Measurements from ENCODE around the gene PIAS4. TPM values are rescaled to one million over a fixed set of nuclear protein-coding genes. Genes with fewer than 3 reads are reported as not detected.

The PIAS4 gene
- total and polyA plus RNA-seq, 2 donors (not counting 3 experiments of a cell fraction or from before 2014, with no cell fraction given): 26.2 to 46.2 TPM

- Histone ChIP-seq H3K9ac (replicated peaks; ENCODE audit: extremely low read depth, insufficient read depth, low read length) (peak overlapping the region; percentile 81), H3K79me2 (ENCODE audit: control insufficient read depth, insufficient read depth, low read length) (peaks cover 68% of the 10 kb centered on the region), H3K4me1 (ENCODE audit: control insufficient read depth, extremely low read depth, insufficient read depth, low read length) (peaks cover 18% of the 10 kb centered on the region), H3K9me1 (replicated peaks; ENCODE audit: control insufficient read depth, extremely low read depth, insufficient read depth, low read length) (no peaks in the 10 kb centered on the region), H4K20me1 (replicated peaks; ENCODE audit: control insufficient read depth, extremely low read depth, insufficient read depth, low read length) (no peaks in the 10 kb centered on the region), H3K27ac (ENCODE audit: insufficient read depth, low read depth, low read length) (no peak overlapping the region), H3K27me3 (ENCODE audit: control insufficient read depth in 2 of 2, insufficient read depth in 2 of 2, low read length in 2 of 2) (no peaks in the 10 kb centered on the region), H2AFZ (ENCODE audit: low read depth, low read length) (no peak overlapping the region), H3K4me3 (replicated peaks in 1 of 3; ENCODE audit: insufficient read depth in 1 of 3, low read depth in 1 of 3, low read length in 3 of 3) (peak overlapping the region; percentile 66 to 81 (median 77)), H3K9me3 (replicated peaks; ENCODE audit: control insufficient read depth, insufficient read depth, low read length) (no peaks in the 10 kb centered on the region), H3K4me2 (ENCODE audit: insufficient read depth, low read length) (peak overlapping the region; percentile 82), H3K36me3 (ENCODE audit: control insufficient read depth in 2 of 2, extremely low read depth in 1 of 2, insufficient read depth in 2 of 2, low read length in 2 of 2) (peaks cover 0 to 5% of the 10 kb centered on the region in 2 experiments)
- peak; percentile 22 for DNase-seq (ENCODE audit: low read depth, low spot score)
- no peak for TF ChIP-seq GATA2 (IDR thresholded peaks at IDR 0.05; ENCODE audit: insufficient read depth, insufficient read length, low read depth, low read length)
- no peak for TF ChIP-seq POLR2A (IDR thresholded peaks at IDR 0.05; ENCODE audit: low read depth, low read length)
- TF ChIP-seq CTCF (IDR thresholded peaks at IDR 0.05; ENCODE audit: extremely low read depth in 1 of 2, insufficient read depth in 1 of 2, low read depth in 1 of 2, low read length in 2 of 2): no peak
- TSS peak; percentile 14 for BruUV-seq (replicated peaks)
- POLR2A ChIA-PET: no interaction called here
- CTCF ChIA-PET: interaction anchor here (1.7 kb wide), 1 partner anchor 77 kb away, joined by 8 read pairs; no protein-coding TSS in a partner anchor
- no peak for FAIRE-seq
- intact Hi-C loops (cut with micrococcal nuclease): loop anchor here (5.0 kb wide), 1 partner anchor 56 kb away; the partner anchor contains the start of gene PIAS4
- dilution Hi-C loops (cut with MboI; ENCODE audit: extremely low pct_ligation_motif_present, low sequenced_read_pairs): no loop called here
Observed at GRCh38 chr19:4063369-4064148, 56.0 kb downstream of the PIAS4 start.

DNA sequence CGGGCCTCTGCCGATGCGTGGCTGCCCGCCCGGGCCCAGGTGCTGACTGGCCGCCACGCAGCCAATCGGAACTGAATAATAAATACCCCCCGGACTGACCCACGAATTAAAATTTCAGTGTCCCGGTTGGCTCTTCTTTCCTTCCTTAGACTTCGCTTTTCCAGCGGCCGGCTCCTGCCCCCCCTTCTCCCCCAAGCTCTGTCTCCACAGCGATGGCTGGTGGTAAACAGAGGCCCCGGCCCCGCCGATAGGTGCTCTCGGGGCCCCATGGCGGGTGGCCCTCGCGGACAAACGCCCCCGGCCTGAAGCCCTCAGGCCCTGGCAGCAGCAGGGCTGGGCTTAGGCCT is 56.6 kb downstream of the PIAS4 start:
- POLR2A ChIA-PET: no interaction called here
- no peaks in the 10 kb centered on the region for H3K9me1 ChIP-seq (replicated peaks; ENCODE audit: control insufficient read depth, extremely low read depth, insufficient read depth, low read length)
- H3K27me3 ChIP-seq (ENCODE audit: control insufficient read depth in 2 of 2, insufficient read depth in 2 of 2, low read length in 2 of 2): no peaks in the 10 kb centered on the region
- dilution Hi-C loops (cut with MboI; ENCODE audit: extremely low pct_ligation_motif_present, low sequenced_read_pairs) (no loop called here), intact Hi-C loops (cut with micrococcal nuclease) (loop anchor here (5.0 kb wide), 1 partner anchor 57 kb away; the partner anchor contains the start of gene PIAS4)
- H4K20me1 ChIP-seq (replicated peaks; ENCODE audit: control insufficient read depth, extremely low read depth, insufficient read depth, low read length): no peaks in the 10 kb centered on the region
- no peak for DNase-seq (ENCODE audit: low read depth, low spot score)
- BruUV-seq (replicated peaks): no TSS peak
- CTCF ChIA-PET: interaction anchor here (1.7 kb wide), 1 partner anchor 76 kb away, joined by 8 read pairs; no protein-coding TSS in a partner anchor
- no peaks in the 10 kb centered on the region for H3K9me3 ChIP-seq (replicated peaks; ENCODE audit: control insufficient read depth, insufficient read depth, low read length)
- H3K79me2 ChIP-seq (ENCODE audit: control insufficient read depth, insufficient read depth, low read length): peaks cover 63% of the 10 kb centered on the region
- H3K27ac ChIP-seq (ENCODE audit: insufficient read depth, low read depth, low read length): peak overlapping the region; percentile 74
- no peak overlapping the region for H2AFZ ChIP-seq (ENCODE audit: low read depth, low read length)
- H3K4me2 ChIP-seq (ENCODE audit: insufficient read depth, low read length): peak overlapping the region; percentile 82
- H3K4me1 ChIP-seq (ENCODE audit: control insufficient read depth, extremely low read depth, insufficient read depth, low read length): peaks cover 13% of the 10 kb centered on the region
- peak overlapping the region; percentile 81 for H3K9ac ChIP-seq (replicated peaks; ENCODE audit: extremely low read depth, insufficient read depth, low read length)
- peaks cover 0 to 5% of the 10 kb centered on the region in 2 experiments for H3K36me3 ChIP-seq (ENCODE audit: control insufficient read depth in 2 of 2, extremely low read depth in 1 of 2, insufficient read depth in 2 of 2, low read length in 2 of 2)
- FAIRE-seq: no peak
- peak overlapping the region; percentile 66 to 81 (median 77) for H3K4me3 ChIP-seq (replicated peaks in 1 of 3; ENCODE audit: insufficient read depth in 1 of 3, low read depth in 1 of 3, low read length in 3 of 3)
- TF ChIP-seq EZH2 (IDR thresholded peaks at IDR 0.05; ENCODE audit: borderline replicate concordance, low read depth, low read length, severe bottlenecking) (no peak), POLR2A (IDR thresholded peaks at IDR 0.05; ENCODE audit: low read depth, low read length) (no peak), POLR2AphosphoS5 (IDR thresholded peaks at IDR 0.05; ENCODE audit: insufficient read depth, low read depth, low read length) (no peak), CTCF (IDR thresholded peaks at IDR 0.05; ENCODE audit: extremely low read depth in 1 of 2, insufficient read depth in 1 of 2, low read depth in 1 of 2, low read length in 2 of 2) (no peak)
- TF ChIP-seq, protein P1, sequence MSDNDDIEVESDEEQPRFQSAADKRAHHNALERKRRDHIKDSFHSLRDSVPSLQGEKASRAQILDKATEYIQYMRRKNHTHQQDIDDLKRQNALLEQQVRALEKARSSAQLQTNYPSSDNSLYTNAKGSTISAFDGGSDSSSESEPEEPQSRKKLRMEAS (IDR thresholded peaks at IDR 0.05; ENCODE audit: insufficient read depth, insufficient read length): no peak
